ENCODE measurements around the gene DPM3. TPM values are rescaled to one million over a fixed set of nuclear protein-coding genes. Genes with fewer than 3 reads are reported as not detected.
A peak's percentile ranks its signal among the peaks of the same experiment; 100 is the strongest.

DPM3 gene
- total and polyA plus RNA-seq, 9 of the 15 experiments (the other 6 are each of a cell fraction or from before 2014, with no cell fraction given): 3.7 to 120 (median 36.4) TPM

DNA sequence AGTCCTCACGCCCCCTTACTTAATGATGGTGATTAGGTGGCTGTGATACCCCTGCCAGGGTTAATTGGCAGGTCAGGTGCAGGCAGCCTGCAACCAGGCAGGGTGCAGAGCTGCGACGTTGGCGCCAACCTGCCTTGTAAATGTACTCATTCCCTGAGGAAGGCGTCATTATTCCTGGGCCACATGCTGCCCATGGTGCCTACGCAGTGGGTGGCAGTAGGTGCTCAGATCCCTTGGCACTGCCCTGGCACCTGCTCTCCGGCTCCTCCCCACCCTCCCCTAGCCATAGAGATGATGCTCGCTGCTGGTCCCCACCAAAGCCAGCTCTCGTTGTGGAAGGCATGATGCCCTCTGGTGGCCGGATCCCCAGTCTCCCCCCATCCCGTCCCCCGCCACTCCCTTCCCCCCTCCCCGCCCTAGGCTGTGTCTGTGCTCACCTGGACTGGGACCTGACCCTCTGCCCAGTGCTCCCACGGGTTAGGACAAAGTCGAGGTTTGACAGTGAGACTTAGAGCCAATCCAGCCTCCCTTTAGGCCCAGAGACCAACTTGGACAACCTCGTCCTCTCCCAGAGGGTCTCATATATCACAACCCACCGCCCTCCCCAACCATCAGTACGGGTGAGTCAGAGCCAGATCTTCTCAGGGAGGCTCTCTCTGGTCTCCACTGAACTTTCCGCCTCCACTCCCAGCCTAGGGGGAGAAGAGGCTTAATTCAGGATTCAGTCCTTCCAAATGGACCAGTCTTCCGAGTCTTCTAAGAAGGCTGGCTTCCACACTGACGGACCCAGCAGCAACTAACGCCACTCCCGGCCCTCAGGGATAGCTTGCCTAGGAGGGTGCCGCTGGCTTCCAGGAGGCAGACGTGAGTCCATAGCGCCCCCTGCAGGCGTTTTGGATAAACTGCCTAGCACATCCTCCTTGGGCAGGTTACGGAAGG, 27.1 kb upstream of the DPM3 start (continued):
- no peak for TF ChIP-seq NONO (IDR thresholded peaks at IDR 0.05; ENCODE audit: low read depth in 2 of 2, low read length in 1 of 2)
- TF ChIP-seq, protein P1, sequence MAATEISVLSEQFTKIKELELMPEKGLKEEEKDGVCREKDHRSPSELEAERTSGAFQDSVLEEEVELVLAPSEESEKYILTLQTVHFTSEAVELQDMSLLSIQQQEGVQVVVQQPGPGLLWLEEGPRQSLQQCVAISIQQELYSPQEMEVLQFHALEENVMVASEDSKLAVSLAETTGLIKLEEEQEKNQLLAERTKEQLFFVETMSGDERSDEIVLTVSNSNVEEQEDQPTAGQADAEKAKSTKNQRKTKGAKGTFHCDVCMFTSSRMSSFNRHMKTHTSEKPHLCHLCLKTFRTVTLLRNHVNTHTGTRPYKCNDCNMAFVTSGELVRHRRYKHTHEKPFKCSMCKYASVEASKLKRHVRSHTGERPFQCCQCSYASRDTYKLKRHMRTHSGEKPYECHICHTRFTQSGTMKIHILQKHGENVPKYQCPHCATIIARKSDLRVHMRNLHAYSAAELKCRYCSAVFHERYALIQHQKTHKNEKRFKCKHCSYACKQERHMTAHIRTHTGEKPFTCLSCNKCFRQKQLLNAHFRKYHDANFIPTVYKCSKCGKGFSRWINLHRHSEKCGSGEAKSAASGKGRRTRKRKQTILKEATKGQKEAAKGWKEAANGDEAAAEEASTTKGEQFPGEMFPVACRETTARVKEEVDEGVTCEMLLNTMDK (IDR thresholded peaks at IDR 0.05; ENCODE audit: borderline replicate concordance, insufficient read depth, low read depth, low read length, poor library complexity, severe bottlenecking): peak; percentile 62
- TF ChIP-seq, protein P2, sequence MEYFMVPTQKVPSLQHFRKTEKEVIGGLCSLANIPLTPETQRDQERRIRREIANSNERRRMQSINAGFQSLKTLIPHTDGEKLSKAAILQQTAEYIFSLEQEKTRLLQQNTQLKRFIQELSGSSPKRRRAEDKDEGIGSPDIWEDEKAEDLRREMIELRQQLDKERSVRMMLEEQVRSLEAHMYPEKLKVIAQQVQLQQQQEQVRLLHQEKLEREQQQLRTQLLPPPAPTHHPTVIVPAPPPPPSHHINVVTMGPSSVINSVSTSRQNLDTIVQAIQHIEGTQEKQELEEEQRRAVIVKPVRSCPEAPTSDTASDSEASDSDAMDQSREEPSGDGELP (CRISPR knock-in tag; IDR thresholded peaks at IDR 0.05; ENCODE audit: borderline replicate concordance): peak; percentile 65
- no peak for TF ChIP-seq ZSCAN32 (CRISPR knock-in tag; IDR thresholded peaks at IDR 0.05)
- TF ChIP-seq, protein P3, sequence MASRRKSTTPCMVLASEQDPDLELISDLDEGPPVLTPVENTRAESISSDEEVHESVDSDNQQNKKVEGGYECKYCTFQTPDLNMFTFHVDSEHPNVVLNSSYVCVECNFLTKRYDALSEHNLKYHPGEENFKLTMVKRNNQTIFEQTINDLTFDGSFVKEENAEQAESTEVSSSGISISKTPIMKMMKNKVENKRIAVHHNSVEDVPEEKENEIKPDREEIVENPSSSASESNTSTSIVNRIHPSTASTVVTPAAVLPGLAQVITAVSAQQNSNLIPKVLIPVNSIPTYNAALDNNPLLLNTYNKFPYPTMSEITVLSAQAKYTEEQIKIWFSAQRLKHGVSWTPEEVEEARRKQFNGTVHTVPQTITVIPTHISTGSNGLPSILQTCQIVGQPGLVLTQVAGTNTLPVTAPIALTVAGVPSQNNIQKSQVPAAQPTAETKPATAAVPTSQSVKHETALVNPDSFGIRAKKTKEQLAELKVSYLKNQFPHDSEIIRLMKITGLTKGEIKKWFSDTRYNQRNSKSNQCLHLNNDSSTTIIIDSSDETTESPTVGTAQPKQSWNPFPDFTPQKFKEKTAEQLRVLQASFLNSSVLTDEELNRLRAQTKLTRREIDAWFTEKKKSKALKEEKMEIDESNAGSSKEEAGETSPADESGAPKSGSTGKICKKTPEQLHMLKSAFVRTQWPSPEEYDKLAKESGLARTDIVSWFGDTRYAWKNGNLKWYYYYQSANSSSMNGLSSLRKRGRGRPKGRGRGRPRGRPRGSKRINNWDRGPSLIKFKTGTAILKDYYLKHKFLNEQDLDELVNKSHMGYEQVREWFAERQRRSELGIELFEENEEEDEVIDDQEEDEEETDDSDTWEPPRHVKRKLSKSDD (conservative IDR thresholded peaks at IDR 0.05; ENCODE audit: low read length): 0 out of 2 replicates have a peak, but pooled peaks have one; percentile 35
- 0 out of 4 replicates have a peak, but pooled peaks of 1 of the 2 experiments have one; percentile 35 for TF ChIP-seq ARNT (IDR thresholded peaks at IDR 0.05)
- TF ChIP-seq EGR1 (conservative IDR thresholded peaks at IDR 0.05): no peak
- TF ChIP-seq ZNF121 (CRISPR knock-in tag; conservative IDR thresholded peaks at IDR 0.05): no peak
- 0 out of 2 replicates have a peak, but pooled peaks have one; percentile 22 for TF ChIP-seq MAFK (IDR thresholded peaks at IDR 0.05; ENCODE audit: low read length)
- TF ChIP-seq SMC3 (conservative IDR thresholded peaks at IDR 0.05; ENCODE audit: insufficient read depth, low read depth, low read length): peak; percentile 96
- TF ChIP-seq, protein P4, sequence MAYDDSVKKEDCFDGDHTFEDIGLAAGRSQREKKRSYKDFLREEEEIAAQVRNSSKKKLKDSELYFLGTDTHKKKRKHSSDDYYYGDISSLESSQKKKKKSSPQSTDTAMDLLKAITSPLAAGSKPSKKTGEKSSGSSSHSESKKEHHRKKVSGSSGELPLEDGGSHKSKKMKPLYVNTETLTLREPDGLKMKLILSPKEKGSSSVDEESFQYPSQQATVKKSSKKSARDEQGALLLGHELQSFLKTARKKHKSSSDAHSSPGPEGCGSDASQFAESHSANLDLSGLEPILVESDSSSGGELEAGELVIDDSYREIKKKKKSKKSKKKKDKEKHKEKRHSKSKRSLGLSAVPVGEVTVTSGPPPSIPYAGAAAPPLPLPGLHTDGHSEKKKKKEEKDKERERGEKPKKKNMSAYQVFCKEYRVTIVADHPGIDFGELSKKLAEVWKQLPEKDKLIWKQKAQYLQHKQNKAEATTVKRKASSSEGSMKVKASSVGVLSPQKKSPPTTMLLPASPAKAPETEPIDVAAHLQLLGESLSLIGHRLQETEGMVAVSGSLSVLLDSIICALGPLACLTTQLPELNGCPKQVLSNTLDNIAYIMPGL (CRISPR knock-in tag; IDR thresholded peaks at IDR 0.05): no peak
- no peak for TF ChIP-seq ZNF79 (CRISPR knock-in tag; IDR thresholded peaks at IDR 0.05; ENCODE audit: low read depth)
- TF ChIP-seq ARID2 (IDR thresholded peaks at IDR 0.05): peak; percentile 85
- TF ChIP-seq KDM5B (IDR thresholded peaks at IDR 0.05; ENCODE audit: insufficient replicate concordance, low read depth, low read length): peak; percentile 30
- no peak for TF ChIP-seq PPARD (CRISPR knock-in tag; IDR thresholded peaks at IDR 0.05)

All from K562 (cell line).